Testis (tissue), 2 donors: ENCODE data around the gene DHCR24.

Experiments
- POLR2A ChIP-seq: fragments of 450-650 bp; IDR thresholded peaks from one replicate; pipeline ENCODE4 v1.6.1; 2017; ENCODE audit warnings: antibody characterized with exemption, mild to moderate bottlenecking, moderate library complexity
- TF ChIP-seq, protein P1 (sequence below), 3 experiments: fragments of 450-650 bp in 2 of 3; fragments of 200-600 bp in 1 of 3; sonication (generic) in 1 of 3; IDR thresholded peaks; one replicate each; pipeline ENCODE4 v1.5.1; 2016 to 2019; ENCODE audit warnings: antibody characterized with exemption in 3 of 3, mild to moderate bottlenecking in 2 of 3, moderate library complexity in 1 of 3

DNA sequence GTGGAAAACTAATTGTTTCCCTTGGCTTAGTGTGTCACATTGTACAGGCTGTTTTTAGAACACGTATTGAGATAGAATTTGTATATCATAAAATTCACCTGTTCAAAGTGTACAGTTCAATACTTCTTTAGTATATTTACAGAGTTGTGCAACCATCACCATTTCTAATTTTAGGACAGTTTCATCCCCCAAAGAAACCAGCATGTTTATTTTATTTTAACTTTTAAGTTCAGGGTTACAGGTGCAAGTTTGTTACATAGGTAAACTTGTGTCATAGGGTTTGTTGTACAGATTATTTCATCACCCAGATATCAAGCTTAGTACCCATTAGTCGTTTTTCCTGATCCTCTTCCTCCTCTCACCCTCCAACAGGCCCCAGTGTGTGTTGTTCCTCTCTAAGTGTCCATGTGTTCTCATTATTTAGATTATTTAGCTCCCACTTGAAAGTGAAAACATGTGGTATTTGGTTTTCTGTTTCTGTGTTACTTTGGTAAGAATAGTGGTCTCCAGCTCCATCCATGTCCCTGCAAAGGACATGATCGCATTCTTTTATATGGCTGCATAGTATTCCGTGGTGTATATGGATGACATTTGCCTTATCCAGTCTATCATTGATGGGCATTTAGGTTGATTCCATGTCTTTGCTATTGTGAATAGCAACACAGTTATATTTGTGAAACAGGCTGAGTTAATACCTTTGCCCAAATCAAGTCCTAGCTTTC lies 35.2 kb upstream of the DHCR24 start:
- TF ChIP-seq, protein P1, sequence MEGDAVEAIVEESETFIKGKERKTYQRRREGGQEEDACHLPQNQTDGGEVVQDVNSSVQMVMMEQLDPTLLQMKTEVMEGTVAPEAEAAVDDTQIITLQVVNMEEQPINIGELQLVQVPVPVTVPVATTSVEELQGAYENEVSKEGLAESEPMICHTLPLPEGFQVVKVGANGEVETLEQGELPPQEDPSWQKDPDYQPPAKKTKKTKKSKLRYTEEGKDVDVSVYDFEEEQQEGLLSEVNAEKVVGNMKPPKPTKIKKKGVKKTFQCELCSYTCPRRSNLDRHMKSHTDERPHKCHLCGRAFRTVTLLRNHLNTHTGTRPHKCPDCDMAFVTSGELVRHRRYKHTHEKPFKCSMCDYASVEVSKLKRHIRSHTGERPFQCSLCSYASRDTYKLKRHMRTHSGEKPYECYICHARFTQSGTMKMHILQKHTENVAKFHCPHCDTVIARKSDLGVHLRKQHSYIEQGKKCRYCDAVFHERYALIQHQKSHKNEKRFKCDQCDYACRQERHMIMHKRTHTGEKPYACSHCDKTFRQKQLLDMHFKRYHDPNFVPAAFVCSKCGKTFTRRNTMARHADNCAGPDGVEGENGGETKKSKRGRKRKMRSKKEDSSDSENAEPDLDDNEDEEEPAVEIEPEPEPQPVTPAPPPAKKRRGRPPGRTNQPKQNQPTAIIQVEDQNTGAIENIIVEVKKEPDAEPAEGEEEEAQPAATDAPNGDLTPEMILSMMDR (IDR thresholded peaks at IDR 0.05) = no peak
- TF ChIP-seq POLR2A = no peak
